K562 (cell line): ENCODE measurements around the gene CEP68. TPM values are rescaled to one million over a fixed set of nuclear protein-coding genes. Genes with fewer than 3 reads are reported as not detected.

Experiments used
- CREB1 ChIP-seq, 2 experiments: sonication (generic) in 1 of 2; formaldehyde crosslinking in 1 of 2; IDR thresholded peaks; 2 replicates each; pipeline versions ENCODE4 v1.6.1 to v1.8.0; 2012 to 2022; ENCODE audit warnings: inconsistent platforms in 1 of 2, mild to moderate bottlenecking in 1 of 2, missing genetic modification reagents in 1 of 2, moderate library complexity in 1 of 2
- CXXC5 ChIP-seq: fragments of 250-450 bp; sonication (Bioruptor Pico); IDR thresholded peaks from 2 replicates; pipeline ENCODE4 v1.8.0; 2022; ENCODE audit warnings: inconsistent platforms, mild to moderate bottlenecking, moderate library complexity
- KLF13 ChIP-seq: fragments of 450-650 bp; IDR thresholded peaks from 2 replicates; pipeline ENCODE4 v1.6.1; 2016; ENCODE audit warnings: missing genetic modification characterization, low read depth, mild to moderate bottlenecking, missing compliant biosample characterization, moderate library complexity, borderline replicate concordance
- PPARD ChIP-seq: fragments of 250-450 bp; sonication (Bioruptor Pico); IDR thresholded peaks from 2 replicates; pipeline ENCODE4 v1.8.0; 2022; ENCODE audit warnings: inconsistent platforms, mild to moderate bottlenecking, moderate library complexity
- RHOXF2B ChIP-seq: fragments of 250-450 bp; sonication (Bioruptor Pico); conservative IDR thresholded peaks from 2 replicates; pipeline ENCODE4 v1.5.1; 2021
- ZNF217 ChIP-seq: sonication (generic); formaldehyde crosslinking; IDR thresholded peaks from 2 replicates; pipeline ENCODE4 v1.8.0; 2022; ENCODE audit warnings: mild to moderate bottlenecking, missing genetic modification reagents
- ZNF436 ChIP-seq: fragments of 250-450, 450-650 bp; sonication (Bioruptor Pico); formaldehyde crosslinking; IDR thresholded peaks from 2 replicates; pipeline ENCODE4 v1.7.0; 2020; ENCODE audit warnings: mild to moderate bottlenecking
- ZNF444 ChIP-seq: fragments of 250-450 bp; sonication (Bioruptor Pico); IDR thresholded peaks from 2 replicates; pipeline ENCODE4 v1.4.0; 2020; ENCODE audit warnings: mild to moderate bottlenecking, moderate library complexity
- ZNF696 ChIP-seq: fragments of 250-450 bp; sonication (Bioruptor Pico); conservative IDR thresholded peaks from 2 replicates; pipeline ENCODE4 v1.4.0; 2020; ENCODE audit warnings: mild to moderate bottlenecking, moderate library complexity
- polyA plus RNA-seq, 8 experiments: library from polyadenylated mRNA; depleted of rRNA in 4 of 8; stranded (reverse) in 5 of 8; unstranded in 3 of 8; fragments of >200 nt; fragmentation: Nextera tagmentation in 2 of 8; fragmentation: Illumina TruSeq in 1 of 8; extraction: Ambion mirVana in 2 of 8; extraction: Trizol in 1 of 8; gene quantifications; 2 replicates each; pipeline versions ENCODE4 v1.2.1 to v1.2.3, GENCODE V29; 2011 to 2014; ENCODE audit warnings: inconsistent platforms in 1 of 8, missing spikeins in 1 of 8
- total RNA-seq, 7 experiments: library from RNA; depleted of rRNA in 6 of 7; stranded (reverse); fragments of >200 nt in 6 of 7; fragmentation: Illumina TruSeq in 2 of 7; extraction: Trizol in 2 of 7; gene quantifications; 2 replicates each; pipeline versions ENCODE4 v1.2.1 to v1.2.3, GENCODE V29; 2011 to 2021; ENCODE audit warnings: low replicate concordance in 1 of 7
- TF ChIP-seq, protein P1 (sequence below): IDR thresholded peaks from 2 replicates; pipeline ENCODE4 v1.6.1; 2012; ENCODE audit warnings: low read depth, low read length, improper control_type of control experiment, borderline replicate concordance
- TF ChIP-seq, protein P2 (sequence below): fragments of 450-650 bp; IDR thresholded peaks from 2 replicates; pipeline ENCODE4 v1.6.1; 2016; ENCODE audit warnings: missing biosample characterization, missing genetic modification characterization
- TF ChIP-seq, protein P3 (sequence below): fragments of 450-650 bp; IDR thresholded peaks from 2 replicates; pipeline ENCODE4 v1.6.1; 2018; ENCODE audit warnings: mild to moderate bottlenecking, low read depth; ENCODE audit not compliant: partially characterized antibody
- TF ChIP-seq, protein P4 (sequence below): fragments of 450-650 bp; IDR thresholded peaks from 2 replicates; pipeline ENCODE4 v1.6.1; 2016; ENCODE audit warnings: borderline replicate concordance
- TF ChIP-seq, protein P5 (sequence below): fragments of 450-650 bp; IDR thresholded peaks from 2 replicates; pipeline ENCODE4 v1.7.0; 2016; ENCODE audit warnings: borderline replicate concordance
- TF ChIP-seq, protein P6 (sequence below): fragments of 450-650 bp; formaldehyde crosslinking; IDR thresholded peaks from 2 replicates; pipeline ENCODE4 v1.4.0; 2022; ENCODE audit warnings: missing genetic modification characterization
- TF ChIP-seq, protein P7 (sequence below): fragments of 250-450 bp; sonication (Bioruptor Pico); IDR thresholded peaks from 2 replicates; pipeline ENCODE4 v1.5.0; 2021

The CEP68 gene
- total and polyA plus RNA-seq, 9 of the 15 experiments (the other 6 are each of a cell fraction or from before 2014, with no cell fraction given), result 1.4 to 8.5 (median 5.2) TPM

DNA sequence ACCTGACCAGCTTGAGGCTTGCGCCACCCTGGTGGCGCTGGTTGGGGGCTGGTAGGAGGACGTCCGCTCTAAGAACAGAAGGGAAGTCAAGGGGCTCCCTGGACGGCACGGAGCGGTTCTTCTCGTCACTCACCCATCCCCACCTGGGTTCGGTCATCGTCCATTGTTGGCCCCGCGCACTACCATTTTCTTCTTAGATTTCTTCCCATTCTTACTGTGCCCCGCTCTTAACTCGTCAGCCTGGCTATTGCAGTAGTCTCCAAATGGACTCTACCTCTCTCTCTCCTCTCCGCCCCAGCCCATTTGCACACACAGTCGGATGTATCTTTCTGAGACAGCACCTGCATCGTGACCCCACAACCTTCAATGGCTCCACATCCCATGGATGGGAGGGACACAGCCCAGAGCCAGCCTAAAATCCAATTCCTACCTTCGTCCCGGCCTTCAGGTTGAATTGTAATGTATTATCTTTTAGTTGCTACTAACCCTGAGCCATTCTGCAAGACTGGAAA lies 74.5 kb downstream of the CEP68 start (continued):
- TF ChIP-seq, protein P1, sequence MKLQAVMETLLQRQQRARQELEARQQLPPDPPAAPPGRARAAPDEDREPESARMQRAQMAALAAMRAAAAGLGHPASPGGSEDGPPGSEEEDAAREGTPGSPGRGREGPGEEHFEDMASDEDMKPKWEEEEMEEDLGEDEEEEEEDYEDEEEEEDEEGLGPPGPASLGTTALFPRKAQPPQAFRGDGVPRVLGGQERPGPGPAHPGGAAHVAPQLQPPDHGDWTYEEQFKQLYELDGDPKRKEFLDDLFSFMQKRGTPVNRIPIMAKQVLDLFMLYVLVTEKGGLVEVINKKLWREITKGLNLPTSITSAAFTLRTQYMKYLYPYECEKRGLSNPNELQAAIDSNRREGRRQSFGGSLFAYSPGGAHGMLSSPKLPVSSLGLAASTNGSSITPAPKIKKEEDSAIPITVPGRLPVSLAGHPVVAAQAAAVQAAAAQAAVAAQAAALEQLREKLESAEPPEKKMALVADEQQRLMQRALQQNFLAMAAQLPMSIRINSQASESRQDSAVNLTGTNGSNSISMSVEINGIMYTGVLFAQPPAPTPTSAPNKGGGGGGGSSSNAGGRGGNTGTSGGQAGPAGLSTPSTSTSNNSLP, result no peak
- TF ChIP-seq ZNF696 (CRISPR knock-in tag), result no peak
- TF ChIP-seq, protein P2, sequence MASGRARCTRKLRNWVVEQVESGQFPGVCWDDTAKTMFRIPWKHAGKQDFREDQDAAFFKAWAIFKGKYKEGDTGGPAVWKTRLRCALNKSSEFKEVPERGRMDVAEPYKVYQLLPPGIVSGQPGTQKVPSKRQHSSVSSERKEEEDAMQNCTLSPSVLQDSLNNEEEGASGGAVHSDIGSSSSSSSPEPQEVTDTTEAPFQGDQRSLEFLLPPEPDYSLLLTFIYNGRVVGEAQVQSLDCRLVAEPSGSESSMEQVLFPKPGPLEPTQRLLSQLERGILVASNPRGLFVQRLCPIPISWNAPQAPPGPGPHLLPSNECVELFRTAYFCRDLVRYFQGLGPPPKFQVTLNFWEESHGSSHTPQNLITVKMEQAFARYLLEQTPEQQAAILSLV (tag), result no peak
- TF ChIP-seq, protein P3, sequence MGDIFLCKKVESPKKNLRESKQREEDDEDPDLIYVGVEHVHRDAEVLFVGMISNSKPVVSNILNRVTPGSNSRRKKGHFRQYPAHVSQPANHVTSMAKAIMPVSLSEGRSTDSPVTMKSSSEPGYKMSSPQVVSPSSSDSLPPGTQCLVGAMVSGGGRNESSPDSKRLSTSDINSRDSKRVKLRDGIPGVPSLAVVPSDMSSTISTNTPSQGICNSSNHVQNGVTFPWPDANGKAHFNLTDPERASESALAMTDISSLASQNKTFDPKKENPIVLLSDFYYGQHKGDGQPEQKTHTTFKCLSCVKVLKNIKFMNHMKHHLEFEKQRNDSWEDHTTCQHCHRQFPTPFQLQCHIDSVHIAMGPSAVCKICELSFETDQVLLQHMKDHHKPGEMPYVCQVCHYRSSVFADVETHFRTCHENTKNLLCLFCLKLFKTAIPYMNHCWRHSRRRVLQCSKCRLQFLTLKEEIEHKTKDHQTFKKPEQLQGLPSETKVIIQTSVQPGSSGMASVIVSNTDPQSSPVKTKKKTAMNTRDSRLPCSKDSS, result no peak
- TF ChIP-seq CREB1 (IDR thresholded peaks at IDR 0.05), result no peak
- no peak for TF ChIP-seq CREB1 (CRISPR knock-in tag; IDR thresholded peaks at IDR 0.05)
- TF ChIP-seq RHOXF2B (CRISPR knock-in tag), result no peak
- TF ChIP-seq, protein P4, sequence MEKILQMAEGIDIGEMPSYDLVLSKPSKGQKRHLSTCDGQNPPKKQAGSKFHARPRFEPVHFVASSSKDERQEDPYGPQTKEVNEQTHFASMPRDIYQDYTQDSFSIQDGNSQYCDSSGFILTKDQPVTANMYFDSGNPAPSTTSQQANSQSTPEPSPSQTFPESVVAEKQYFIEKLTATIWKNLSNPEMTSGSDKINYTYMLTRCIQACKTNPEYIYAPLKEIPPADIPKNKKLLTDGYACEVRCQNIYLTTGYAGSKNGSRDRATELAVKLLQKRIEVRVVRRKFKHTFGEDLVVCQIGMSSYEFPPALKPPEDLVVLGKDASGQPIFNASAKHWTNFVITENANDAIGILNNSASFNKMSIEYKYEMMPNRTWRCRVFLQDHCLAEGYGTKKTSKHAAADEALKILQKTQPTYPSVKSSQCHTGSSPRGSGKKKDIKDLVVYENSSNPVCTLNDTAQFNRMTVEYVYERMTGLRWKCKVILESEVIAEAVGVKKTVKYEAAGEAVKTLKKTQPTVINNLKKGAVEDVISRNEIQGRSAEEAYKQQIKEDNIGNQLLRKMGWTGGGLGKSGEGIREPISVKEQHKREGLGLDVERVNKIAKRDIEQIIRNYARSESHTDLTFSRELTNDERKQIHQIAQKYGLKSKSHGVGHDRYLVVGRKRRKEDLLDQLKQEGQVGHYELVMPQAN, result no peak
- TF ChIP-seq, protein P5, sequence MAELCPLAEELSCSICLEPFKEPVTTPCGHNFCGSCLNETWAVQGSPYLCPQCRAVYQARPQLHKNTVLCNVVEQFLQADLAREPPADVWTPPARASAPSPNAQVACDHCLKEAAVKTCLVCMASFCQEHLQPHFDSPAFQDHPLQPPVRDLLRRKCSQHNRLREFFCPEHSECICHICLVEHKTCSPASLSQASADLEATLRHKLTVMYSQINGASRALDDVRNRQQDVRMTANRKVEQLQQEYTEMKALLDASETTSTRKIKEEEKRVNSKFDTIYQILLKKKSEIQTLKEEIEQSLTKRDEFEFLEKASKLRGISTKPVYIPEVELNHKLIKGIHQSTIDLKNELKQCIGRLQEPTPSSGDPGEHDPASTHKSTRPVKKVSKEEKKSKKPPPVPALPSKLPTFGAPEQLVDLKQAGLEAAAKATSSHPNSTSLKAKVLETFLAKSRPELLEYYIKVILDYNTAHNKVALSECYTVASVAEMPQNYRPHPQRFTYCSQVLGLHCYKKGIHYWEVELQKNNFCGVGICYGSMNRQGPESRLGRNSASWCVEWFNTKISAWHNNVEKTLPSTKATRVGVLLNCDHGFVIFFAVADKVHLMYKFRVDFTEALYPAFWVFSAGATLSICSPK, result no peak
- TF ChIP-seq, protein P6, sequence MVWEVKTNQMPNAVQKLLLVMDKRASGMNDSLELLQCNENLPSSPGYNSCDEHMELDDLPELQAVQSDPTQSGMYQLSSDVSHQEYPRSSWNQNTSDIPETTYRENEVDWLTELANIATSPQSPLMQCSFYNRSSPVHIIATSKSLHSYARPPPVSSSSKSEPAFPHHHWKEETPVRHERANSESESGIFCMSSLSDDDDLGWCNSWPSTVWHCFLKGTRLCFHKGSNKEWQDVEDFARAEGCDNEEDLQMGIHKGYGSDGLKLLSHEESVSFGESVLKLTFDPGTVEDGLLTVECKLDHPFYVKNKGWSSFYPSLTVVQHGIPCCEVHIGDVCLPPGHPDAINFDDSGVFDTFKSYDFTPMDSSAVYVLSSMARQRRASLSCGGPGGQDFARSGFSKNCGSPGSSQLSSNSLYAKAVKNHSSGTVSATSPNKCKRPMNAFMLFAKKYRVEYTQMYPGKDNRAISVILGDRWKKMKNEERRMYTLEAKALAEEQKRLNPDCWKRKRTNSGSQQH (CRISPR knock-in tag), result peak; percentile 66; the same call in 1 of the 2 replicates
- no peak for TF ChIP-seq ZNF217 (CRISPR knock-in tag)
- TF ChIP-seq PPARD (CRISPR knock-in tag), result no peak
- no peak for TF ChIP-seq KLF13
- TF ChIP-seq, protein P7, sequence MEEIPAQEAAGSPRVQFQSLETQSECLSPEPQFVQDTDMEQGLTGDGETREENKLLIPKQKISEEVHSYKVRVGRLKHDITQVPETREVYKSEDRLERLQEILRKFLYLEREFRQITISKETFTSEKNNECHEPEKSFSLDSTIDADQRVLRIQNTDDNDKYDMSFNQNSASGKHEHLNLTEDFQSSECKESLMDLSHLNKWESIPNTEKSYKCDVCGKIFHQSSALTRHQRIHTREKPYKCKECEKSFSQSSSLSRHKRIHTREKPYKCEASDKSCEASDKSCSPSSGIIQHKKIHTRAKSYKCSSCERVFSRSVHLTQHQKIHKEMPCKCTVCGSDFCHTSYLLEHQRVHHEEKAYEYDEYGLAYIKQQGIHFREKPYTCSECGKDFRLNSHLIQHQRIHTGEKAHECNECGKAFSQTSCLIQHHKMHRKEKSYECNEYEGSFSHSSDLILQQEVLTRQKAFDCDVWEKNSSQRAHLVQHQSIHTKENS, result no peak
- no peak for TF ChIP-seq ZNF444 (CRISPR knock-in tag)
- TF ChIP-seq CXXC5 (CRISPR knock-in tag), result peak; percentile 44
- no peak for TF ChIP-seq ZNF436
